ENCODE measurements around the gene ASIC1. TPM values are rescaled to one million over a fixed set of nuclear protein-coding genes. Genes with fewer than 3 reads are reported as not detected.

The ASIC1 gene
- total and polyA plus RNA-seq, 12 donors, result 0.47 to 1.3 (median 0.79) TPM; not detected in 1

- no peak overlapping the region for H3K4me3 ChIP-seq
- 91 to 100% (median 93%) methylated on average over 2 to 3 of the region's 3 CpGs for WGBS, 4 donors
- DNase-seq, result peak in 1 of 7 donors; percentile 40
- H3K36me3 ChIP-seq (replicated peaks in 1 of 2), result peaks cover 0 to 29% of the 10 kb centered on the region in 2 donors
- no peaks in the 10 kb centered on the region for H3K9me3 ChIP-seq (replicated peaks in 1 of 3)
- H3K27ac ChIP-seq, result no peak overlapping the region
- intact Hi-C loops (cut with DNase I), result no loop called here
- TF ChIP-seq POLR2A (IDR thresholded peaks at IDR 0.05), result no peak
- TF ChIP-seq, protein P1, sequence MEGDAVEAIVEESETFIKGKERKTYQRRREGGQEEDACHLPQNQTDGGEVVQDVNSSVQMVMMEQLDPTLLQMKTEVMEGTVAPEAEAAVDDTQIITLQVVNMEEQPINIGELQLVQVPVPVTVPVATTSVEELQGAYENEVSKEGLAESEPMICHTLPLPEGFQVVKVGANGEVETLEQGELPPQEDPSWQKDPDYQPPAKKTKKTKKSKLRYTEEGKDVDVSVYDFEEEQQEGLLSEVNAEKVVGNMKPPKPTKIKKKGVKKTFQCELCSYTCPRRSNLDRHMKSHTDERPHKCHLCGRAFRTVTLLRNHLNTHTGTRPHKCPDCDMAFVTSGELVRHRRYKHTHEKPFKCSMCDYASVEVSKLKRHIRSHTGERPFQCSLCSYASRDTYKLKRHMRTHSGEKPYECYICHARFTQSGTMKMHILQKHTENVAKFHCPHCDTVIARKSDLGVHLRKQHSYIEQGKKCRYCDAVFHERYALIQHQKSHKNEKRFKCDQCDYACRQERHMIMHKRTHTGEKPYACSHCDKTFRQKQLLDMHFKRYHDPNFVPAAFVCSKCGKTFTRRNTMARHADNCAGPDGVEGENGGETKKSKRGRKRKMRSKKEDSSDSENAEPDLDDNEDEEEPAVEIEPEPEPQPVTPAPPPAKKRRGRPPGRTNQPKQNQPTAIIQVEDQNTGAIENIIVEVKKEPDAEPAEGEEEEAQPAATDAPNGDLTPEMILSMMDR (IDR thresholded peaks at IDR 0.05), result no peak
- H3K4me1 ChIP-seq (replicated peaks in 1 of 2), result peaks cover 5 to 23% of the 10 kb centered on the region in 2 donors
- no peaks in the 10 kb centered on the region for H3K27me3 ChIP-seq
Measured at GRCh38 chr12:50120953-50121352, 63.6 kb downstream of the ASIC1 start.

- Histone ChIP-seq H3K4me3 (no peak overlapping the region), H3K36me3 (replicated peaks in 1 of 2) (peaks cover 0 to 26% of the 10 kb centered on the region in 2 donors), H3K4me1 (replicated peaks in 1 of 2) (peaks cover 5 to 16% of the 10 kb centered on the region in 2 donors), H3K27ac (no peak overlapping the region), H3K9me3 (replicated peaks in 1 of 3) (no peaks in the 10 kb centered on the region), H3K27me3 (no peaks in the 10 kb centered on the region)
- intact Hi-C loops (cut with DNase I), result no loop called here
- 81 to 96% (median 91%) methylated on average over 5 of the region's 5 CpGs for WGBS, 4 donors
- TF ChIP-seq POLR2A (IDR thresholded peaks at IDR 0.05), result no peak
- TF ChIP-seq, protein P1 (IDR thresholded peaks at IDR 0.05), result no peak
- DNase-seq, result peak in 1 of 7 donors; percentile 15
Measured at GRCh38 chr12:50121641-50122040, 64.2 kb downstream of the ASIC1 start.

DNA sequence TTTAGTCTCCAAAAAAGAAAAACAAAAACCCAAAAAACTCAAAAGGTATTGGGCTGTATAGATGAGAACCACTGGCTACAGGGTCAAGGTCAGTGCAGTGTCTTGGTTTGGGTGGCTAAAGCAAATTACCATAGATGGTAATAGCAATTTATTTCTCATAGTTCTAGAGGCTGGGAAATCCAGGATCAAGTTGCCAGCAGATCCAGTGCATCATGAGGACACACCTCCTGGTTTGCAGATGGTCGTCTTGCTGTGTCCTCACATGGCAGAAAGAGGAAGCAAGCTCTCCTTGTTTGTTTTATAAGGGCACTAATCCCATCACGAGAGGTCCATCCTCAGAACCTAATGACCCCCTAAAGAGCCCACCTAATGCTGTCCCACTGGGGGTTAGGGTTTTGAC lies 65.8 kb downstream of the ASIC1 start:
- H3K27ac ChIP-seq, result no peak overlapping the region
- no peaks in the 10 kb centered on the region for H3K27me3 ChIP-seq
- WGBS, 4 donors, result 54 to 74% (median 69%) methylated on average over 2 of the region's 2 CpGs
- intact Hi-C loops (cut with DNase I), result no loop called here
- peaks cover 5 to 6% of the 10 kb centered on the region in 2 donors for H3K4me1 ChIP-seq (replicated peaks in 1 of 2)
- DNase-seq, result peak in 2 of 7 donors; percentile 13 to 43
- TF ChIP-seq, protein P1 (IDR thresholded peaks at IDR 0.05), result no peak
- no peak for TF ChIP-seq POLR2A (IDR thresholded peaks at IDR 0.05)
- no peaks in the 10 kb centered on the region for H3K9me3 ChIP-seq (replicated peaks in 1 of 3)
- peaks cover 0 to 31% of the 10 kb centered on the region in 2 donors for H3K36me3 ChIP-seq (replicated peaks in 1 of 2)
- H3K4me3 ChIP-seq, result no peak overlapping the region

GRCh38 chr12:50127546-50127945 lies 70.2 kb downstream of the ASIC1 start:
- 78 to 83% (median 83%) methylated on average over 2 of the region's 2 CpGs for WGBS, 4 donors
- TF ChIP-seq, protein P1 (IDR thresholded peaks at IDR 0.05), result no peak
- peaks cover 10 to 17% of the 10 kb centered on the region in 2 donors for H3K4me1 ChIP-seq (replicated peaks in 1 of 2)
- intact Hi-C loops (cut with DNase I), result loop anchor here in 1 of 2 donors (5.0 kb wide), 1 partner anchor 50 kb away; no protein-coding TSS in a partner anchor
- peaks cover 0 to 30% of the 10 kb centered on the region in 2 donors for H3K36me3 ChIP-seq (replicated peaks in 1 of 2)
- no peak overlapping the region for H3K27ac ChIP-seq
- peak in 1 of 7 donors; percentile 14 for DNase-seq
- no peaks in the 10 kb centered on the region for H3K27me3 ChIP-seq
- H3K4me3 ChIP-seq, result no peak overlapping the region
- no peaks in the 10 kb centered on the region for H3K9me3 ChIP-seq (replicated peaks in 1 of 3)

All from adrenal gland (tissue), 12 donors.